GM10248 (cell line): ENCODE measurements around the gene GOLGA8H.
"Not testable (repeated sequence)": the region's sequence is repeated elsewhere in the genome, so short reads cannot be mapped to it uniquely, and the experiment has no call there.

Experiments used
- CTCF ChIA-PET: fragments of 300-600 bp; sonication (Branson Sonifier 250); formaldehyde crosslinking; extraction: SDS; loops from one replicate; lab custom pipeline; 2021; ENCODE audit warnings: antibody characterized with exemption; lab: Yijun Ruan, JAX
- POLR2A ChIA-PET: fragments of 350-650 bp; sonication (Branson Sonifier 250); formaldehyde crosslinking; extraction: SDS; loops from one replicate; lab custom pipeline; 2020; ENCODE audit warnings: antibody characterized with exemption; lab: Yijun Ruan, JAX
- DNase-seq: peaks from one replicate; pipeline ENCODE4 v3.0.0; 2012; ENCODE audit errors: extremely low spot score
- TF ChIP-seq, protein P1 (sequence below): IDR thresholded peaks from 2 replicates; pipeline ENCODE4 v1.5.1; 2012; ENCODE audit warnings: mild to moderate bottlenecking, low read depth; ENCODE audit errors: extremely low read depth, missing control alignments, control extremely low read depth

GOLGA8H gene

GRCh38 chr15:30661154-30661553 lies 57.3 kb downstream of the GOLGA8H start:
- TF ChIP-seq, protein P1, sequence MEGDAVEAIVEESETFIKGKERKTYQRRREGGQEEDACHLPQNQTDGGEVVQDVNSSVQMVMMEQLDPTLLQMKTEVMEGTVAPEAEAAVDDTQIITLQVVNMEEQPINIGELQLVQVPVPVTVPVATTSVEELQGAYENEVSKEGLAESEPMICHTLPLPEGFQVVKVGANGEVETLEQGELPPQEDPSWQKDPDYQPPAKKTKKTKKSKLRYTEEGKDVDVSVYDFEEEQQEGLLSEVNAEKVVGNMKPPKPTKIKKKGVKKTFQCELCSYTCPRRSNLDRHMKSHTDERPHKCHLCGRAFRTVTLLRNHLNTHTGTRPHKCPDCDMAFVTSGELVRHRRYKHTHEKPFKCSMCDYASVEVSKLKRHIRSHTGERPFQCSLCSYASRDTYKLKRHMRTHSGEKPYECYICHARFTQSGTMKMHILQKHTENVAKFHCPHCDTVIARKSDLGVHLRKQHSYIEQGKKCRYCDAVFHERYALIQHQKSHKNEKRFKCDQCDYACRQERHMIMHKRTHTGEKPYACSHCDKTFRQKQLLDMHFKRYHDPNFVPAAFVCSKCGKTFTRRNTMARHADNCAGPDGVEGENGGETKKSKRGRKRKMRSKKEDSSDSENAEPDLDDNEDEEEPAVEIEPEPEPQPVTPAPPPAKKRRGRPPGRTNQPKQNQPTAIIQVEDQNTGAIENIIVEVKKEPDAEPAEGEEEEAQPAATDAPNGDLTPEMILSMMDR: peak; percentile 49
- CTCF ChIA-PET: interaction anchor here (1.2 to 1.7 kb wide), 2 partner anchors 256 to 468 kb away, joined by 3 to 4 read pairs; no protein-coding TSS in a partner anchor
- DNase-seq, POLR2A ChIA-PET: not testable (repeated sequence)
